CD4-positive, alpha-beta T cell treated with Interleukin-21 for 1 hour (primary cell): ENCODE results near the gene ITGA1.
A peak's percentile ranks its signal among the peaks of the same experiment; 100 is the strongest.

Experiments used
- DNase-seq: peaks from one replicate; pipeline ENCODE4 v3.0.0-alpha.2; 2020

ITGA1 gene

GRCh38 chr5:52977264-52977897 is 189.7 kb downstream of the ITGA1 start:
- DNase-seq: no peak

- no peak for DNase-seq
Measured at GRCh38 chr5:52981507-52981906, 193.8 kb downstream of the ITGA1 start.

GRCh38 chr5:52983731-52984636 is 196.3 kb downstream of the ITGA1 start:
- DNase-seq: no peak

- DNase-seq: no peak
Measured at GRCh38 chr5:52985306-52985705, 197.6 kb downstream of the ITGA1 start.

- DNase-seq: no peak
Measured at GRCh38 chr5:52987711-52988331, 200.1 kb downstream of the ITGA1 start.

- no peak for DNase-seq
Measured at GRCh38 chr5:52988335-52989024, 200.8 kb downstream of the ITGA1 start.

- DNase-seq: peak; percentile 13
Measured at GRCh38 chr5:52989025-52989780, 201.5 kb downstream of the ITGA1 start, which contains the start of gene ITGA2. ITGA2 (plus strand) TSS chr5:52989352; CDS start chr5:52989469, 117 bp downstream.

- peak; percentile 19 for DNase-seq
Measured at GRCh38 chr5:52989781-52990527, 202.2 kb downstream of the ITGA1 start.

GRCh38 chr5:52990528-52990925 is 202.8 kb downstream of the ITGA1 start:
- DNase-seq: no peak

GRCh38 chr5:52993367-52993766 is 205.7 kb downstream of the ITGA1 start:
- DNase-seq: no peak

- DNase-seq: no peak
Measured at GRCh38 chr5:52994266-52994665, 206.6 kb downstream of the ITGA1 start.

- no peak for DNase-seq
Measured at GRCh38 chr5:52995095-52995494, 207.4 kb downstream of the ITGA1 start.

- no peak for DNase-seq
Measured at GRCh38 chr5:52995914-52996313, 208.2 kb downstream of the ITGA1 start.

- DNase-seq: no peak
Measured at GRCh38 chr5:52996979-52997378, 209.3 kb downstream of the ITGA1 start.

GRCh38 chr5:52997424-52997823 is 209.7 kb downstream of the ITGA1 start:
- DNase-seq: no peak

- DNase-seq: no peak
Measured at GRCh38 chr5:52998552-52999313, 211.0 kb downstream of the ITGA1 start.

GRCh38 chr5:52999344-52999949 is 211.7 kb downstream of the ITGA1 start:
- DNase-seq: no peak

GRCh38 chr5:53001541-53001940 is 213.8 kb downstream of the ITGA1 start:
- DNase-seq: no peak

GRCh38 chr5:53002491-53002890 is 214.8 kb downstream of the ITGA1 start:
- DNase-seq: no peak

GRCh38 chr5:53003144-53003543 is 215.4 kb downstream of the ITGA1 start:
- no peak for DNase-seq
